ENCODE measurements around the gene SF3A2.

DNA sequence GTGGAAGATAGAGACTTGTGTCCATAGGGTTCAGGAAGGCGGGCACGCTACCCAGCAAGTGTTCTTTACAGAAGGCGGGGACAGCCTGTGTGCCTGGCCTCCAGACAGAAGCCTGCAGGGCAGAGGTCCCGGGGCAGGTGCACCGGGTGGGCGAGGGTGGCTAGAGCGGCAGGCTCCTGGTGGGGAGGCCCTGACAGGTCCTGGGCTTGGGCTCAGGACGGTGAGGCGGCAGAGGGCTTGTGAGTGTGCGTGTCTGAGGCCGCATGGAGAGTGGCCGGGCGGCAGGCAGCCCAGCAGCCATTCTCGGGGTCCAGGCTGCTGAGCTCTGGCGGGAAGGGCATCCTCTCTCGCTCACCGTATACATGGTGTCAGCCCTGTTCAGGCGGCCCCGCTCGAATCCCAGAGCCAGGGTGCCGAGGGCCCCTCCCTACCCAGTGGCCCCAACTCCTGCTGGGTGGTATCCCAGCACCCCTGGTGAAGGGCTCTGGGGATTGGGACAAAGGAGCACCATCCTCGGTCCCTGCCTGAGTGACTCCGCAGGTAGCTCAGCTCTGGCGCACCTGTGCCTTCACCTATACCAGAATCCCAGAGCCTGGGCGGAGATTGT is 9.5 kb downstream of the SF3A2 start:
- TF ChIP-seq, protein P1, sequence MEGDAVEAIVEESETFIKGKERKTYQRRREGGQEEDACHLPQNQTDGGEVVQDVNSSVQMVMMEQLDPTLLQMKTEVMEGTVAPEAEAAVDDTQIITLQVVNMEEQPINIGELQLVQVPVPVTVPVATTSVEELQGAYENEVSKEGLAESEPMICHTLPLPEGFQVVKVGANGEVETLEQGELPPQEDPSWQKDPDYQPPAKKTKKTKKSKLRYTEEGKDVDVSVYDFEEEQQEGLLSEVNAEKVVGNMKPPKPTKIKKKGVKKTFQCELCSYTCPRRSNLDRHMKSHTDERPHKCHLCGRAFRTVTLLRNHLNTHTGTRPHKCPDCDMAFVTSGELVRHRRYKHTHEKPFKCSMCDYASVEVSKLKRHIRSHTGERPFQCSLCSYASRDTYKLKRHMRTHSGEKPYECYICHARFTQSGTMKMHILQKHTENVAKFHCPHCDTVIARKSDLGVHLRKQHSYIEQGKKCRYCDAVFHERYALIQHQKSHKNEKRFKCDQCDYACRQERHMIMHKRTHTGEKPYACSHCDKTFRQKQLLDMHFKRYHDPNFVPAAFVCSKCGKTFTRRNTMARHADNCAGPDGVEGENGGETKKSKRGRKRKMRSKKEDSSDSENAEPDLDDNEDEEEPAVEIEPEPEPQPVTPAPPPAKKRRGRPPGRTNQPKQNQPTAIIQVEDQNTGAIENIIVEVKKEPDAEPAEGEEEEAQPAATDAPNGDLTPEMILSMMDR (IDR thresholded peaks at IDR 0.05; ENCODE audit: insufficient read depth, low read length, poor library complexity, severe bottlenecking) = no peak
- no peak for TF ChIP-seq EZH2phosphoT487 (conservative IDR thresholded peaks at IDR 0.05; ENCODE audit: low read length)

All from SU-DHL-6 (cell line).